ENCODE data around the gene CDSN.

The CDSN gene

GRCh38 chr6:31138982-31139381 is 18.7 kb upstream of the CDSN start, which contains the start of gene PSORS1C2:
TSS of gene PSORS1C2 (minus strand) at chr6:31139066. CDS start at chr6:31139026, 40 bp downstream.
- DNase-seq (ENCODE audit: extremely low spot score), result no peak
- ChIA-PET CTCF (interaction anchor here (1.0 to 20.0 kb wide), 9 partner anchors 8 to 237 kb away, joined by 3 to 256 read pairs (median 14); no protein-coding TSS in a partner anchor), POLR2A (no interaction called here)
- no peak for TF ChIP-seq CTCF (IDR thresholded peaks at IDR 0.05; ENCODE audit: control extremely low read depth, extremely low read depth, low read depth, missing control alignments)

- ChIA-PET CTCF (interaction anchor here (0.9 to 20.0 kb wide), 5 partner anchors 8 to 232 kb away, joined by 3 to 256 read pairs (median 3); no protein-coding TSS in a partner anchor), POLR2A (no interaction called here)
- TF ChIP-seq CTCF (IDR thresholded peaks at IDR 0.05; ENCODE audit: control extremely low read depth, extremely low read depth, low read depth, missing control alignments), result no peak
- no peak for DNase-seq (ENCODE audit: extremely low spot score)
Observed at GRCh38 chr6:31135710-31136109, 15.5 kb upstream of the CDSN start.

- TF ChIP-seq CTCF (IDR thresholded peaks at IDR 0.05; ENCODE audit: control extremely low read depth, extremely low read depth, low read depth, missing control alignments), result no peak
- no peak for DNase-seq (ENCODE audit: extremely low spot score)
- ChIA-PET POLR2A (interaction anchor here (0.7 kb wide), 1 partner anchor 304 kb away, joined by 3 read pairs; no protein-coding TSS in a partner anchor), CTCF (interaction anchor here (0.9 to 20.0 kb wide), 6 partner anchors 11 to 307 kb away, joined by 3 to 256 read pairs (median 4); partner anchors contain the start of gene VARS2)
Observed at GRCh38 chr6:31132806-31133205, 12.6 kb upstream of the CDSN start.

- POLR2A ChIA-PET, result no interaction called here
- TF ChIP-seq CTCF (IDR thresholded peaks at IDR 0.05; ENCODE audit: control extremely low read depth, extremely low read depth, low read depth, missing control alignments), result no peak
- no peak for DNase-seq (ENCODE audit: extremely low spot score)
- CTCF ChIA-PET, result interaction anchor here (0.9 to 20.0 kb wide), 5 partner anchors 14 to 235 kb away, joined by 3 to 256 read pairs (median 6); partner anchors contain the start of genes CDSN, PSORS1C1 and VARS2
Observed at GRCh38 chr6:31131595-31131994, 11.3 kb upstream of the CDSN start.

GRCh38 chr6:31130751-31131150 is 10.5 kb upstream of the CDSN start:
- DNase-seq (ENCODE audit: extremely low spot score), result no peak
- TF ChIP-seq CTCF (IDR thresholded peaks at IDR 0.05; ENCODE audit: control extremely low read depth, extremely low read depth, low read depth, missing control alignments), result no peak
- ChIA-PET POLR2A (no interaction called here), CTCF (interaction anchor here (0.7 to 20.0 kb wide), 8 partner anchors 8 to 216 kb away, joined by 3 to 256 read pairs (median 13); partner anchors contain the start of genes CDSN, PSORS1C1 and PSORS1C2)

- ChIA-PET POLR2A (no interaction called here), CTCF (interaction anchor here (0.7 to 6.8 kb wide), 25 partner anchors 8 to 588 kb away, joined by 3 to 72 read pairs (median 5); partner anchors contain the start of genes CDSN, PSORS1C1, PSORS1C2 and VARS2)
- no peak for DNase-seq (ENCODE audit: extremely low spot score)
- no peak for TF ChIP-seq CTCF (IDR thresholded peaks at IDR 0.05; ENCODE audit: control extremely low read depth, extremely low read depth, low read depth, missing control alignments)
Observed at GRCh38 chr6:31129130-31129529, 8.9 kb upstream of the CDSN start.
